HFFc6 (cell line): ENCODE results near the gene RPS18. TPM values are rescaled to one million over a fixed set of nuclear protein-coding genes. Genes with fewer than 3 reads are reported as not detected.

Source experiments
- DNase-seq: peaks from one replicate; pipeline ENCODE4 v3.0.0-alpha.2; 2018
- H3K27ac Mint-ChIP-seq: 2 replicates; pipeline ENCODE4 v1.8.0; 2020; ENCODE audit warnings: mild to moderate bottlenecking, mixed read lengths
- H3K27me3 Mint-ChIP-seq: 2 replicates; pipeline ENCODE4 v1.8.0; 2021; ENCODE audit warnings: mild to moderate bottlenecking, moderate library complexity, mixed read lengths; ENCODE audit not compliant: insufficient read depth
- H3K36me3 Mint-ChIP-seq: 2 replicates; pipeline ENCODE4 v1.8.0; 2021; ENCODE audit warnings: low read depth, mixed read lengths
- H3K4me1 Mint-ChIP-seq: 2 replicates; pipeline ENCODE4 v1.8.0; 2020; ENCODE audit warnings: low read depth, mixed read lengths
- H3K4me3 Mint-ChIP-seq: 2 replicates; pipeline ENCODE4 v1.8.0; 2020; ENCODE audit warnings: mild to moderate bottlenecking, moderate library complexity, mixed read lengths
- H3K9me3 Mint-ChIP-seq: 2 replicates; pipeline ENCODE4 v1.8.0; 2020; ENCODE audit warnings: mild to moderate bottlenecking, mixed read lengths
- microRNA-seq: library from miRNA; unstranded; fragments of <30 nt; microRNA quantifications from one replicate; pipeline ENCODE4, GENCODE V29; 2019
- total RNA-seq, 6 experiments: library from RNA; stranded (reverse); fragmentation: NEBNext Ultra II Directional; extraction: Animal tissue kit (Norgen Biotek cat#: 25700); gene quantifications; 2 replicates in 1 of 6; 3 replicates in 5 of 6; pipeline ENCODE4 v1.2.3, GENCODE V29; 2021
- TF ChIP-seq, protein P1 (sequence below): fragments of 200-600 bp; sonication (generic); IDR thresholded peaks from 2 replicates; pipeline ENCODE4 v1.5.0; 2021; ENCODE audit warnings: antibody characterized with exemption, mild to moderate bottlenecking

RPS18 gene
- total RNA-seq, 6 experiments from 2014 or later = 1,449 to 2,347 (median 1,965) TPM

DNA sequence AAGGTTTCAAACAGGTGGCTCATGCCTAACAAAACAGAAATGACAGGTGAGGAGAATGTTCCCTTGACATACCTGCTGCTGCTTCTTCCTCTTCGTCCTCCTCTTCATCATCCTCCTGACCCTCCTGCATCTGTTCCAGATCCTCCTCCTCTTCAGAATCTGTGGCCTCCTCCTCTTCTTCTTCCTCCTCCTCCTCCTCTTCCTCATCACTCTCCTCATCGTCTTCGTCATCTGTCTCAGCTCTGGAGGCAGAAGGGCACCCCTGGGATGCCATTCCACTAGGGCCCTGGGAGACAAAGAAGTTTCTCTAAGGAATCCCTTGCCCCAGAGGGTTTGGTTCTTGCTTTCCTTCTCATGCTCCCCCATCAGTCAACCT lies 48.1 kb downstream of the RPS18 start:
- peaks cover 68% of the 10 kb centered on the region for H3K4me1 Mint-ChIP-seq
- DNase-seq = no peak
- peaks cover 1% of the 10 kb centered on the region for H3K27me3 Mint-ChIP-seq
- TF ChIP-seq, protein P1, sequence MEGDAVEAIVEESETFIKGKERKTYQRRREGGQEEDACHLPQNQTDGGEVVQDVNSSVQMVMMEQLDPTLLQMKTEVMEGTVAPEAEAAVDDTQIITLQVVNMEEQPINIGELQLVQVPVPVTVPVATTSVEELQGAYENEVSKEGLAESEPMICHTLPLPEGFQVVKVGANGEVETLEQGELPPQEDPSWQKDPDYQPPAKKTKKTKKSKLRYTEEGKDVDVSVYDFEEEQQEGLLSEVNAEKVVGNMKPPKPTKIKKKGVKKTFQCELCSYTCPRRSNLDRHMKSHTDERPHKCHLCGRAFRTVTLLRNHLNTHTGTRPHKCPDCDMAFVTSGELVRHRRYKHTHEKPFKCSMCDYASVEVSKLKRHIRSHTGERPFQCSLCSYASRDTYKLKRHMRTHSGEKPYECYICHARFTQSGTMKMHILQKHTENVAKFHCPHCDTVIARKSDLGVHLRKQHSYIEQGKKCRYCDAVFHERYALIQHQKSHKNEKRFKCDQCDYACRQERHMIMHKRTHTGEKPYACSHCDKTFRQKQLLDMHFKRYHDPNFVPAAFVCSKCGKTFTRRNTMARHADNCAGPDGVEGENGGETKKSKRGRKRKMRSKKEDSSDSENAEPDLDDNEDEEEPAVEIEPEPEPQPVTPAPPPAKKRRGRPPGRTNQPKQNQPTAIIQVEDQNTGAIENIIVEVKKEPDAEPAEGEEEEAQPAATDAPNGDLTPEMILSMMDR = 0 out of 2 replicates have a peak, but pooled peaks have one; percentile 20
- peaks cover 51% of the 10 kb centered on the region for H3K36me3 Mint-ChIP-seq
- no peaks in the 10 kb centered on the region for H3K9me3 Mint-ChIP-seq
- H3K27ac Mint-ChIP-seq = peak overlapping the region; percentile 97
- H3K4me3 Mint-ChIP-seq = peak overlapping the region; percentile 92

DNA sequence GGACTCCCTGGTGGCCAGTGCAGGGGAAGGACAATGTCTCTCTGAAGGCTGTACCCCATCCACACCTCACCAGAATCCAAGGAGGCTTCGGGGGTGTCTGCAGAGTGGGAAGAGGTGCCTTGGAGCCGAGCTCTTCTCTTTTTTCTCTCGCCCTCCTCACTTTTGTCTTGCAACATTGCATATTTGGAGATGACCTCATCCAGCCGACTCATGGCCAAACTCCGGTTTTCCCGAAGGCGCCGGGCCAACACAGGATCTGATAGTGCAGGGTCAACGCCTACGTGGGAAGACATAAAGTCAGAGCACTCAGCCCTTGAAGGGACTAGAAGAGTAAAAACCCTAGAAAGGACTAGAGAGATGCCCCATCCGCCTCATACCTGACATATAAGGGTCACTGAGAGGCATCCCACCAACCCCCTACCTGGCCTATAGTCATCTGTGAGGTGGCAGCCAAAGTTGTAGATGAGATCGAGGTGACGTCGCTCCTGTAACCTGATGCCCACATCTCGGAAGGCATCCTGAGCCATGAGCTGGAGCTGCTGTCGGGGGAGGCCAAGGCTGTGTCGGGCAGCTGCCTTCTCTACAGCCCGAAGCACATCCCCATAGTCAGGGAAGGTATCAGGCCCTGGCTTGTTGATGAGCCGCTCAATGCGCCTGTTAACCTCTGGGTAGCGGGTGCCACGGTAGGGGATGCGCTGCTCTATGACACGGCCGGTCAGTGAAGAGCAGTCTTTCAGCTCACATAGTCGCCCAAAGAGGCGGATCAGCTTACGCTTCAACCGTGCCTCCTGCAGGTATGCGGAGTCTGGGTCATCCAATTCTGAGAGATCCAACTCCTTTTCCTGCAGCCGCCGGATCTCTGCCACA lies 48.7 kb downstream of the RPS18 start:
- no peaks in the 10 kb centered on the region for H3K9me3 Mint-ChIP-seq
- H3K4me3 Mint-ChIP-seq = peak overlapping the region; percentile 92
- H3K27me3 Mint-ChIP-seq = peaks cover 1% of the 10 kb centered on the region
- peak; percentile 93 for DNase-seq
- peaks cover 51% of the 10 kb centered on the region for H3K36me3 Mint-ChIP-seq
- TF ChIP-seq, protein P1 = no peak
- peaks cover 65% of the 10 kb centered on the region for H3K4me1 Mint-ChIP-seq
- peak overlapping the region; percentile 97 for H3K27ac Mint-ChIP-seq

DNA sequence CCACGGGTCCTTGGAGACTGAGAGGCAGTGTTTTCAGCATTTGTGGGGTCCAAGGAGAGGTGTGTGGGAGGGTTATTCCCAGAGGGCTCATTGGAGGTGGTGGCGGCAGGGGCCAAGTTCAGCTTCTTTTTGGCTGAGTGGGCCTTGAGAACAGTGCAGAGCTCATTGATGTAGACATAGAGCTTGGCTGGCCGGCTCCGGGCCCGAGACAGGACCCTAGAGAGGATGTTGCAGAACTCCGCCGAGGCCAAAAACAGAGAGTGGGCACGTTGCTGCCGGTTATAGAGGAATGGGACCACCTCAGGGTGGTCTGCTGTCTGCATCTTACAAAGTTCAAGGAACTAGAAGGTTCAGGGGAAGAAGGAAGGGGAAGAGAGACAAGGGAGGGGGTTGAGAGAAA lies 49.4 kb downstream of the RPS18 start:
- Mint-ChIP-seq H3K4me1 (peaks cover 64% of the 10 kb centered on the region), H3K27me3 (peaks cover 1% of the 10 kb centered on the region), H3K27ac (peak overlapping the region; percentile 97), H3K9me3 (no peaks in the 10 kb centered on the region), H3K36me3 (peaks cover 51% of the 10 kb centered on the region), H3K4me3 (peak overlapping the region; percentile 92)
- no peak for DNase-seq
- TF ChIP-seq, protein P1 = no peak

DNA sequence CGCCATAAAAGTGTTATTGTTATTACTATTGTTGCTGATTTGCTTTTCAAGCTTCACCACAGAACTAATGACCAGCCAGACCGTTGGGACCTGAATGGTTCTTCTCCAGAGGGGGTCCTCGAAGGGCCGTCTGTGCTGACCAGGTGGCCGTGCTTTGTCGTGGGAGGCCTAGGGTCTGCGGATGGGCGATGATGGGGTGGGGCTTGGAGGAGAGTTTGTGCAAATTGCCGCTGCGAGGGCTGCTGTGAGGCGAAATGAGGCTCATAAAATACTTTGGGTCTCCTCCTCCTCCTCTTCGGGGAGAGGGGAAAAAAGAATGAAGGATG lies 51.7 kb downstream of the RPS18 start:
- H3K4me3 Mint-ChIP-seq = peak overlapping the region; percentile 92
- peaks cover 47% of the 10 kb centered on the region for H3K4me1 Mint-ChIP-seq
- no peak for DNase-seq
- peaks cover 1% of the 10 kb centered on the region for H3K27me3 Mint-ChIP-seq
- peak overlapping the region; percentile 97 for H3K27ac Mint-ChIP-seq
- TF ChIP-seq, protein P1 = no peak
- H3K36me3 Mint-ChIP-seq = peaks cover 39% of the 10 kb centered on the region
- no peaks in the 10 kb centered on the region for H3K9me3 Mint-ChIP-seq

DNA sequence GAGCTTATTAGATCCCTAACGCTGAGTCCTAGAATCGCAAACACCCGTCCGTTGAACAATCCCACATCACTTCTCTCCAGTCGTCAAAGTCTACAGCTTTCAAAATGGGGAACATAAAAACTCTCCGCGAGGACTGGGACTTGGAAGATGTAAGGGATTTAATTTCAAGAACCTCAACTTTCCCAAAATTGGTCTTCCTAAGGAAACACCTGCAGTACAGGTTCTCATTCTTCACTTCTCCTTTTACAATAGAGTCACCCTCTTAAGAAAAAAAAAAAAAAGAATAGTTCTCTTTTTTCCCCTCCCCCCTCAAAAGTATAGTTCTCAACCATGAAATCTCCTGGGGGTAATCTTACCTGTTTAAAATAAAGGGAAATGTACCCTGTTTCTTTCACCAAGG lies 52.2 kb downstream of the RPS18 start:
- Mint-ChIP-seq H3K36me3 (peaks cover 34% of the 10 kb centered on the region), H3K4me3 (peak overlapping the region; percentile 92; the same call in 1 of the 2 replicates), H3K4me1 (peaks cover 41% of the 10 kb centered on the region), H3K27me3 (peaks cover 1% of the 10 kb centered on the region), H3K9me3 (no peaks in the 10 kb centered on the region), H3K27ac (no peak overlapping the region)
- TF ChIP-seq, protein P1 = no peak
- DNase-seq = no peak

Small RNA genes within 50 kb of the gene (microRNA-seq; reads per million reads assigned to microRNA genes)
- gene MIR6834 = not detected
- not detected for gene MIR6873

Other genes with a start within 250 kb of the RPS18 start
- gene HLA-DPA1, start 198.4 kb upstream of the RPS18 start, total RNA-seq = 1 to 10 TPM in 5 of 6 experiments, under 1 TPM in 1; 0.94 to 3.8 (median 1.9) TPM
- gene HLA-DPB1, start 196.1 kb upstream of the RPS18 start, total RNA-seq = 1 to 10 TPM; 1.6 to 4.8 (median 1.9) TPM
- under 1 TPM; 0.15 to 0.69 (median 0.38) TPM for gene COL11A2, start 79.6 kb upstream of the RPS18 start, total RNA-seq
- gene RXRB, start 71.4 kb upstream of the RPS18 start, total RNA-seq = 10 to 100 TPM; 37.3 to 41.6 (median 38.3) TPM
- gene SLC39A7, start 71.2 kb upstream of the RPS18 start, total RNA-seq = 100 to 1,000 TPM; 215 to 240 (median 225) TPM
- 1 to 10 TPM in 2 of 6 experiments, under 1 TPM in 4; 0.39 to 1.2 (median 0.73) TPM for gene HSD17B8, start 67.4 kb upstream of the RPS18 start, total RNA-seq
- gene RING1, start 63.6 kb upstream of the RPS18 start, total RNA-seq = 10 to 100 TPM; 43.4 to 55.1 (median 52.1) TPM
- gene VPS52, start 199 bp upstream of the RPS18 start, total RNA-seq = 10 to 100 TPM; 35.7 to 51.4 (median 44.4) TPM
- 1 to 10 TPM in 5 of 6 experiments, under 1 TPM in 1; 0.66 to 3.0 (median 2.7) TPM for gene B3GALT4, start 5.0 kb downstream of the RPS18 start, total RNA-seq
- 10 to 100 TPM; 71.0 to 89.9 (median 74.6) TPM for gene WDR46, start 17.2 kb downstream of the RPS18 start, total RNA-seq
- 10 to 100 TPM; 52.1 to 73.7 (median 69.7) TPM for gene PFDN6, start 17.5 kb downstream of the RPS18 start, total RNA-seq
- 10 to 100 TPM; 26.7 to 31.6 (median 27.9) TPM for gene RGL2, start 26.9 kb downstream of the RPS18 start, total RNA-seq
- 100 to 1,000 TPM in 5 of 6 experiments, 10 to 100 TPM in 1; 88.7 to 118 (median 104) TPM for gene TAPBP, start 42.0 kb downstream of the RPS18 start, total RNA-seq
- gene ZBTB22, start 45.7 kb downstream of the RPS18 start, total RNA-seq = 10 to 100 TPM; 15.2 to 19.9 (median 17.0) TPM
- gene DAXX, start 50.9 kb downstream of the RPS18 start, total RNA-seq = 10 to 100 TPM; 44.9 to 53.2 (median 50.4) TPM
- gene KIFC1, start 119.7 kb downstream of the RPS18 start, total RNA-seq = 10 to 100 TPM; 20.6 to 43.5 (median 38.6) TPM
- 10 to 100 TPM; 43.2 to 52.8 (median 51.4) TPM for gene PHF1, start 138.9 kb downstream of the RPS18 start, total RNA-seq
- gene CUTA, start 146.0 kb downstream of the RPS18 start, total RNA-seq = 100 to 1,000 TPM; 464 to 546 (median 536) TPM
- gene SYNGAP1, start 148.0 kb downstream of the RPS18 start, total RNA-seq = 10 to 100 TPM; 10.5 to 15.0 (median 13.3) TPM
- gene ZBTB9, start 182.5 kb downstream of the RPS18 start, total RNA-seq = 1 to 10 TPM; 6.4 to 9.2 (median 7.6) TPM